ENCODE results near the gene TTLL6. TPM values are rescaled to one million over a fixed set of nuclear protein-coding genes. Genes with fewer than 3 reads are reported as not detected.

TTLL6 gene
- total and polyA plus RNA-seq, 12 donors, result 0.06 to 0.73 (median 0.21) TPM; not detected in 8

DNA sequence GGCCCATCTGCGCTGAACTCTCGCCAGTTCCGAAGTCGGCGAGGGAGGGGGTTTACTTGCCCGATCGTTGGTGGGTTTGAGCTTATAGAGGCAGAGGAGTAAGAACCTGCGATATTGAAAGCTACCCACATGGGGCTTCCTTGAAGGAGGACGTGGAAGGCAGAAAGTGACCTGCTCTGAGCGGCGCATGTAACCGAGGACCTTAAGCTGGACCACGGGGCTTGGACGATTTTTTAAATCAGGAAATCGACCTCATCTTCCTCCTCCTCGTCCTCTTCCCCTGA is 92.1 kb downstream of the TTLL6 start:
- Histone ChIP-seq H3K27me3 (peaks cover 58 to 100% (median 100%) of the 10 kb centered on the region in 7 donors), H3K36me3 (no peaks in the 10 kb centered on the region), H3K4me3 (peak overlapping the region in 2 of 10 donors; percentile 12 to 22), H3K4me1 (peaks cover 0 to 41% (median 26%) of the 10 kb centered on the region in 9 donors), H3K9me3 (no peaks in the 10 kb centered on the region), H3K27ac (no peak overlapping the region)
- TF ChIP-seq, protein P1, sequence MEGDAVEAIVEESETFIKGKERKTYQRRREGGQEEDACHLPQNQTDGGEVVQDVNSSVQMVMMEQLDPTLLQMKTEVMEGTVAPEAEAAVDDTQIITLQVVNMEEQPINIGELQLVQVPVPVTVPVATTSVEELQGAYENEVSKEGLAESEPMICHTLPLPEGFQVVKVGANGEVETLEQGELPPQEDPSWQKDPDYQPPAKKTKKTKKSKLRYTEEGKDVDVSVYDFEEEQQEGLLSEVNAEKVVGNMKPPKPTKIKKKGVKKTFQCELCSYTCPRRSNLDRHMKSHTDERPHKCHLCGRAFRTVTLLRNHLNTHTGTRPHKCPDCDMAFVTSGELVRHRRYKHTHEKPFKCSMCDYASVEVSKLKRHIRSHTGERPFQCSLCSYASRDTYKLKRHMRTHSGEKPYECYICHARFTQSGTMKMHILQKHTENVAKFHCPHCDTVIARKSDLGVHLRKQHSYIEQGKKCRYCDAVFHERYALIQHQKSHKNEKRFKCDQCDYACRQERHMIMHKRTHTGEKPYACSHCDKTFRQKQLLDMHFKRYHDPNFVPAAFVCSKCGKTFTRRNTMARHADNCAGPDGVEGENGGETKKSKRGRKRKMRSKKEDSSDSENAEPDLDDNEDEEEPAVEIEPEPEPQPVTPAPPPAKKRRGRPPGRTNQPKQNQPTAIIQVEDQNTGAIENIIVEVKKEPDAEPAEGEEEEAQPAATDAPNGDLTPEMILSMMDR (IDR thresholded peaks at IDR 0.05), result no peak
- ATAC-seq, result peak in 1 of 8 donors; percentile 22
- intact Hi-C loops (cut with DNase I), result loop anchor here in 8 of 10 donors (2.0 to 10.0 kb wide), 7 partner anchors 66 to 160 kb away; no protein-coding TSS in a partner anchor
- no peak for DNase-seq
- 3% methylated on average over 16 of the region's 16 CpGs for WGBS, 2 donors

GRCh38 chr17:48724251-48725003 is 92.6 kb downstream of the TTLL6 start:
- Histone ChIP-seq H3K27me3 (peaks cover 63 to 100% (median 100%) of the 10 kb centered on the region in 7 donors), H3K4me1 (peaks cover 0 to 45% (median 31%) of the 10 kb centered on the region in 9 donors), H3K9me3 (no peaks in the 10 kb centered on the region), H3K36me3 (no peaks in the 10 kb centered on the region), H3K27ac (no peak overlapping the region), H3K4me3 (peak overlapping the region in 2 of 10 donors; percentile 12 to 22)
- intact Hi-C loops (cut with DNase I), result loop anchor here in 9 of 10 donors (1.0 to 10.0 kb wide), 8 partner anchors 66 to 160 kb away; no protein-coding TSS in a partner anchor
- WGBS, 2 donors, result 6 to 7% methylated on average over 32 of the region's 32 CpGs
- ATAC-seq, result peak; percentile 74 to 93 (median 88)
- DNase-seq, result peak; percentile 85 to 87
- TF ChIP-seq, protein P1 (IDR thresholded peaks at IDR 0.05), result peak; percentile 53 to 83 (median 73)

DNA sequence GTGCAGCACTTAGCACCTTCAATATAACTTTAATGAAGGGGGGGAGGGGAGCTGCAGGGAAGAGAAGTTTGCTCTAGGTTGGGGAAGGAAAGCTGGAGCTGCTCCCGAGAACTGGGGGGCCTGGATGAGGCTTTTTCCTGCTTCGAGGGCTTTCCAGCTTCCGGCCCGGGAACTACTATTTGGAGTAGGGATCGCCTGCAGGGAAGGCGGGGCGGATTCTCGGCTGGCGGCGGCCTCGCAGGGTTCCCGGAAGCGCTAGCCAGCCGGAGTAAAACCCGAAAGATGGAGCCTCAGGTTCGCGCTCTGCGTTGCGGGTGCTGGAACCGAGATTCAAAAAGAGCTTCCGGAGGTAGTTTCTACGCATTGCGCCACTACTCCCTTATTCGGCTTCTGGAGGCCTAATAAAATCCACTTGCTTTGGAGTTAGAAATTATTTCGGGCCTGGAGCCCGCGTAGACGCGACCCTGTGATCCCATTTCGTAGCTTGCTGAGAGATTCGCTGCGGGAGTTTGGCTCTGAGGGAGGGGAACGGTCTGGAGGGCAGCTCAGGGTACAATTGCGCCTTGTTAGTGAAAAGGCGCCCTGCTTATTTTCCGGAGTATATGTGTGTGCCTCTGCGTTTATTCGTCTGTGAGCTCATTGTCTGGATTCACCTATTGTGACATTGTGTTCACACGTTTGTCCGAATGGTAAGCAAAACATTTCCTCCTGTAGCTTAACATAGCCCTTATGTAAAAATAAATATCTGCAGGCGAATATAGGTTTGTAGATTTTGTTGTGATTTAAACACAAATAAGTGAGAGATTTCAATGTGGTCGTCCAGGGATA is 93.4 kb downstream of the TTLL6 start:
- WGBS, 2 donors, result 12% methylated on average over 42 of the region's 42 CpGs
- DNase-seq (peak in 1 of 2 donors; percentile 18), ATAC-seq (no peak)
- Histone ChIP-seq H3K27ac (no peak overlapping the region), H3K4me3 (peak overlapping the region in 4 of 10 donors; percentile 6 to 16 (median 12)), H3K36me3 (no peaks in the 10 kb centered on the region), H3K4me1 (peaks cover 0 to 47% (median 34%) of the 10 kb centered on the region in 9 donors), H3K9me3 (no peaks in the 10 kb centered on the region), H3K27me3 (peaks cover 71 to 100% (median 100%) of the 10 kb centered on the region in 7 donors)
- intact Hi-C loops (cut with DNase I), result loop anchor here in 8 of 10 donors (1.0 to 10.0 kb wide), 6 partner anchors 67 to 161 kb away; no protein-coding TSS in a partner anchor
- TF ChIP-seq, protein P1 (IDR thresholded peaks at IDR 0.05), result no peak

GRCh38 chr17:48722915-48723422 is 94.1 kb downstream of the TTLL6 start, which contains the start of gene PRAC2:
TSS of gene PRAC2 (plus strand) at chr17:48723185. CDS start at chr17:48724411, 1,226 bp downstream.
- ATAC-seq (no peak), DNase-seq (no peak)
- H3K36me3 ChIP-seq, result no peaks in the 10 kb centered on the region
- TF ChIP-seq, protein P1 (IDR thresholded peaks at IDR 0.05), result no peak
- H3K9me3 ChIP-seq, result no peaks in the 10 kb centered on the region
- H3K4me1 ChIP-seq, result peaks cover 0 to 45% (median 31%) of the 10 kb centered on the region in 9 donors
- peaks cover 67 to 100% (median 100%) of the 10 kb centered on the region in 7 donors for H3K27me3 ChIP-seq
- intact Hi-C loops (cut with DNase I), result loop anchor here in 6 of 10 donors (5.0 to 10.0 kb wide), 4 partner anchors 69 to 162 kb away; no protein-coding TSS in a partner anchor
- H3K4me3 ChIP-seq, result peak within 1 kb of the TSS in 4 of 10 donors; percentile 6 to 16 (median 12)
- 1 to 3% methylated on average over 21 of the region's 21 CpGs for WGBS, 2 donors
- H3K27ac ChIP-seq, result no peak within 1 kb of the TSS
